Measurements from ENCODE around the gene CCT6B.

DNA sequence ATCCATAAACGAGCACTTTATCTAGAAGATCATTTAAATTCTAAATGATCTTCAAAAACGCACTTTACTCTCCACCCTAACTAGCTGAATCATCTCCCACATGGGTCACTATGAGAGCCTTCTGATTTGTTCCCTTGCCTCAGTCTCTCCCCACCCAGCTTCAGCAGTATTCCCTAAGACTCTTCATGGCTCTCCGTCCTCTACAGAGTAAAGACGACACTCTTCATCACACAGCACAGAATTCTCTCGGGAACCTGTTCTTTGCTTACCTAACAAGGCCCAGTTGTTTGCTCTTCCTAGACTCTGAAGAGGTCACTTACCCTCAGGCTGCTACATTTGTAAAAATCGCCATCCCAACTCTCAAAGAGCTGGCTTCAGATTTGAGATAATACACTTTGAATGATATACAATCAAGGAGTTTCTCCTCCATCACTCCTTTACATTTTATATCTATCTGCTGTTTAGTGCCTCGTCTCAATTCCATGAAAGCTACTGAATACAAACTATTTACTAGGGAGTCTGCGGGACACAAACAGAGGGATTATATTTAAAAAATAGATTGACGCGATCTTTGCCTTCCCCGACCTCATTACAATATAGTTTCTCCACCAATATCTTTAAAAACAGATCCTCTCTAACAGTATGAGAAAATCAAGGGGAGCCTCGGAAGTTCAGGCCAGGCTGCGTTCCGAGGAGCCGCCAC lies 18.5 kb upstream of the CCT6B start:
- TF ChIP-seq CTCF (IDR thresholded peaks at IDR 0.05; ENCODE audit: borderline replicate concordance, extremely low read depth, low read length, poor library complexity, severe bottlenecking), result no peak
- TF ChIP-seq EZH2 (IDR thresholded peaks at IDR 0.05; ENCODE audit: borderline replicate concordance, low read depth, low read length, severe bottlenecking), result no peak

All from DND-41 (cell line).